GM21825 (cell line): ENCODE results near the gene PTPN20.

Source experiments
- ATAC-seq: cut with Tn5 transposase; IDR thresholded peaks from one replicate; pipeline ENCODE4 v1.9.1; 2021; ENCODE audit warnings: mild to moderate bottlenecking, moderate library complexity; ENCODE audit not compliant: unreplicated experiment

PTPN20 gene

DNA sequence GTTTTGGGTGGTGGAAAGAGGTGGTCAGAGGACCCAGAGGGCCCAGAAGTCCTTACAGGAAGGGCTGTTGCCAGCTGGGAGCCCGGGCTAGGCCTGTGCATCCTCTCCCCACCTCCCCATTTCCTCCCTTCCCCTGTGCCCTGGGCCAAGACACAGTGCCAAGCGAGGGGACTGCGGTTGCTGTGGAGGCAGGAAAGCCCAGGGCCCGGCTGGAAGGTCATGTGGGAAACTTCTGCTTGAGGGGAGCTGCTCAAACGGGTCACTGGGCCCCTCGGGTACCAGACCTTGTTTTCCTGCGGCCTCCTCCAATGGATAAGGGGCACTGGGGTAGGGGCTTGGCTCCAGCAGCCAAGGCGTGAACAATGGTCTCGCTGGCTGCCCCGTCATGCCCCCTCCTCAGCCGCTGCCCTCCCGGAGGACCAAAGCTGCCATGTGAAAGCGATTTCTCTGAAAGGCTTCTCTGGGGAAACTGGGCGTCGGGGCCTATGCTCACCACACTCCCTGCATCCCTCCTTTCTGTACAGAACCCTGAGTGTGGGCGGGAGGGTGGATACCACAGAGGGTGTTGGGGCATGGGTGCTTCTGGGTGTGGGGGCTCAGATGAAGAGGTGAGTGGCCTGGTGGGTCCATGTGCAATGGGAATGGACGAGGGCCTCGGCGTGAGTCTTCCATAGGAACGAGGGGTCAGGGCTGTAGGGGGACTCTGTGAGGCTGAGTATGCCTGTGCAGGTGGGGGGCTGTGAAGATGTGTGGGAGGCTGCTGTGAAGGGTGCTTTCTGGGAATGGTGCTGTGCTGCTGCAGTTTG is 135.3 kb downstream of the PTPN20 start:
- no peak for ATAC-seq

DNA sequence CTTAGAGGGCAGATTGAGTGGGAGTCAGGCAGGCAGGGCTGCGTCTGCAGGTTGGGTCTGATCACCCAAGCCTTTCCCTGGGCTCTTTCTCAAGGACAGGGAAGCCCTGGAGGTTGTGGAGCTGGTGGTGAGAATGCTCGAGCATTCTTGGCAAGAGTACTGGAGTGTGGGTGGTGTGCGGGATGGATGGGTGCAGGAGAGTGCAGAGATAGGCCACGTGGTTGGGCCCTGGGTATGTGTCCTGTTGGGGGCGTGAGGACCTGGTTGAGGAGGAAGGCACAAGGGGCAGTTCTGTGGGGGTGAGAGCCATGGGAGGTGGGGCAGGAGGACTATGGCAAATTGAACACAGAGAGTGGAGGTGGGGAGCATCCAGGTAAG is 135.9 kb downstream of the PTPN20 start:
- no peak for ATAC-seq

DNA sequence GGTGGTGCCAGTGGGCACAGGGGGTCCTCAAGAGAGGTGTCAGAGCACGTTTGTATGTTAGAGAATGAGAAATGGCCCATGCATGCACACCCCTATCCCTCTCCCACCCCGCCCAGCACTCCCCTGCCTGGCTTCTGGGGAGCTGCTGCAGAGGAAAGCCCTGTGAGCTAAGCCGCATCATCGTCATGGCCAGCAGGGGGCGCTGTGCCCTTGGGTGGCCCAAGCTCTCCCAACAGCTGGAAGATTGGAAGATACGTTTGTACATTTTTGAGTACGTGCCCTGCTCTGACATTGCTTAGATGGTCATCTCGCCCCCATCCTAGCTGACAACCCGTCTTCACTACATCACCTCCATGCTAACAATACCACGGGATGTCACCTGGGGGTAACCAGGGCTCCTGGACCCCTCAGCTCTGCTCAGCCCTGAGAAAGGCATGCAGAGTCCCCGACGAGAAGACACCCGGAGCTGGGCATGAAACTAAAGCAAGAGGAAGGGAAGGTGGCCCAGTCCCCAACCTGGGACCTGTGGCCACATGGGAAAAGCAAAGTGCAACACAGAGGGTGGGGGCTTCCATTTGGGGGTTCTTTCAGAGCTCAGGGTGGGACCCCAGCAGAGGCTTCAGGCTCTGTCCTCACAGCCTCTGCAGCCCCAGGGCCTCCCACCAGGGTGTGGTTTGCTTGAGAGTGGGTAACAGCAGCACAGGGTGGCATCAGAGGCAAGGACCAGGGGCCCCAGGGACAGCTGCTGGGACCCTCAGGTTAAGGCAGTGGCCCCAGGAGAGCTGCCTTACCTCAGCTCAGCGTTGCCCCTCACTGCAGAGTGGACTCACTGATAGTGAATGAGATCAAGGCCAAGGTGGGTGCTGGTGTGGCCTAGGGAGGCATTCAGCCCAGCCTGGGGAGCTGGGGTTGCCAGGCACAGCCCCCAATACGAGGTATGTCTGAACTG is 136.6 kb downstream of the PTPN20 start:
- no peak for ATAC-seq

DNA sequence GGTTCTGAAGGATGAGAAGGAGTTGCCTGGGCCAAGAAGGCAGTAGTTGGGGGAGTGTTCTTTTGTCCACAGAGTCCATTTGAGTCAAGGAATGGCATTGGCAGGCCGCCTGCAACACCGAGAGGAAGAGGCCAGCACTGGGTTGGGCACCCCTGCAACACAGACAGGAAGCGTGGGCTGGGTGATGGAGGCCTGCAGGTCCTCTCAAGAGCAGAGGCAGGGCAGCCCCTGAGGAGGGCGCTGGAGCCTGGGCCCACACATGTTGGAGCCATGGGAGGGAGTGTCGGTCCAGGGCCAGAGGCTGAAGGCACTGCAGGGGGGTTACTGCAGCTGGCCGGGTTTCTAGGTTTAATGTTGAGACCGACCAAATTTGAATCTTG is 137.3 kb downstream of the PTPN20 start:
- ATAC-seq, result no peak

DNA sequence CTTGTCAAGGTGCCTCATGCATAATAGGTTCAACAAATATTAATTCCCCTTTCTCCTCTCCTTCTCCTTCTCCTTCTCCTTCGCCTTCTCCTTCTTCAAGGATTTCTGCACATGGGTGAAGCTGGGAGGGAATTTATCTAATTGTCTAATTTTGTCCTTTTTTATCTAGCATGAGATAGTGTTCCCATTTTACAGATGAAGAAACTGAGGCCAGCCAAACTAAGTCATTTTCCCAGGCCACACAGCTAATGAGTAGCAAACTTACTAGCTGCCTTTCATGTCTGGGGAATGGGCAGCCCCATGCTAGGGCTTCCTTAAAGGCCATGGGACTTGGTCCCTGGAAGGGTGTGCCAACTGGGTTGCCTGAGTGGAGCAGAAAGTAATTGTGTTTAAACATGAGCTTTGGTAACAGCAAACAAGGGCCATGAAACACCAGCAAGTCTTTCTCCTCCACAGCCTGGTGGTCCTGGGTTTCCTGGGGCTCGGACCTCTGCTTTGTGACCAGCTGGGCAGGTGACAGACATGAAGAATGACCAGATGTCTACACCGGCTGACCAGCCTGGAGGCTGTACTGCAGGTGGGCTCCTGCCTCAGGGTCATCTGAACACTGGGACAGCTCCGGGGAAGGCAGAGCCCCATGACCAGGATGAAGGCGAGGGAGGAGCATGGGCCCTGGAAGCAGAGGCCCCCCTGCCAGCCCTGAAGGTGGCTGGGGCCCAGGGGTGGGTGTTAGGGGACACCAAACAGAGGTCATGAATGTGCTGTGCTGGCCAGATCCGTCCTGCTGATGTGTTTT is 138.0 kb downstream of the PTPN20 start:
- no peak for ATAC-seq

DNA sequence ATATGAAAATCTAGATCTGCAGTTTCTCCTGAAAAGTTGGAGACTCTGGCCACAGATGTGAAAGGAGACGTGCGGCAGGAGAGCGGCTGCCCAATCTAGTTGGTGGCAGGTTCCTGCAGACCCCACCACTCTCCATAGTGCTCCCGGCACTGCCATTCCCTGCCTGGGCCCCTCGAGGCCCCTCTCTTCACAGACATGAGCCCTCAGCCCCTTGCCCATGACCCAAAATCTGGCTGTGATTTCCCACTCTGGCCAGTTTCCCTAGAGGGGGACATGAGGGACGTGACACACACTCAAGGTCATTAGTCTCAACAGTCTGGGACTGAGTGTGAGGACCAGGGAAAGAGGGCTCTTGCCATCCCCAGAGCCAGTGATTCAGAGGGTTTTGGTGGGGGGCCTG is 138.7 kb downstream of the PTPN20 start:
- ATAC-seq, result no peak

DNA sequence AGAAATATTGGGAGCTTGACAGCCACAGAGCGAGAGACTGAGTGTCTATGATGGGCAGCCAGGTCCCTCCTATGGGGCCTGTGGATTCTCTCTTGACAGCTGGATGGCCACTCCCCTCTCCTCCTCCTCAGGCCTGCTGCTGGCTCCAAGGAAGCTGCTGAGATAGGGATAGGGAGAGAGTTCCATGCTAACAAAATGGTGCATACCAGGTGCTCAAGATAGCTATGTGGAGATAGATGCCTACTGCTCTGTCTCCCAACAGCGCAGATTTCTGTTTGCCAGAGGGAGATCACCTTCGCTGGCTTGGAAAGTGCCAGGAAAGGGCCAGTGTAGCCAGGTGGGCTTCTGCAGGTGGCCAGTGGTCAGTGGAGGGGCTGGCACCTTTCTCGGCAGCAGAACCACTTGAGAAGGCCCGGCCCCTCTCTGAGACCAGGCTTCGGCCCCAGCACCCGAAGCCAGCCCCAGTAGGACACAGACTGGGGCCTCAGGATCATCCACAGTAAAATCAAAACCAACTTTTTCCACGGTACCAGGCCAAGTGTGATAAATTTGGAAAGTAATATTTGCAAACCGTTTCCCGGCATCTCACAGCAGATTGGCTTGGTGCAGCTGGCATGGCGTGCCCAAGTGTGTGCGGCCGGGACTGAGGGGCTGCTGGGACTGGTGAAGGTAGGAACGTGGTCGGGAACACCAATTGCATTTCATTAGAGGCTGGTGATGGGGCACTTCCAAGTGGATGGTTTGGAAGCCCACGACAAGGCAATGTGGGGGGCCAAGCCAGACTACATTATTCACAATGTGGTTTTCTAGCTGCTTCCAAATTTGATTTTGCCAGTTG is 139.6 kb downstream of the PTPN20 start:
- ATAC-seq, result no peak

DNA sequence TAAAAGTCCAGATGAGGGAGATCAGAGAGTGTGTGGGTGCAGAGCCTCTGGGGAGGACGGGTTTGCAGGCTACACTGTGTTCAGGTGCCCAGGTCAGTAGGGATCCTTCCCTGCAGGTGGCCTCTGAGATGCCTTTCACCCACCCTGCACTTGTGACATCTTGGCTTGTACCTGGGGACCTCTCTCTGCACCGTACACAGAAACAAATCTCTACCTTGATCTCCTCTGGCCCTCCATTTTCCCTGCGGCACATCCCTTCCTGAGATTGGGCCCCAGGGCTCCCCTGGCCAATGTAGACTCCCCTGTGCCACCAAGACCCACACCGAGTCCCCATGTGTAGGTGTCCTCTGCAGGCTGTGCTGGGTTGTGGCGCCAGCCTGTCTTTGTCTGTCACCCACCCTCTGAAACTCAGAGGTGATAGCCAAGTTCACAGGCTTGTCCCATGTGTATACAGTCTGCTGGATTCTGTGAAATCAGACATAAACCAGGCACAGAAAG is 140.6 kb downstream of the PTPN20 start:
- no peak for ATAC-seq
